Measurements from ENCODE around the gene MYLK4.
A peak's percentile ranks its signal among the peaks of the same experiment; 100 is the strongest.

MYLK4 gene

GRCh38 chr6:2750832-2751231, at the start of gene MYLK4:
Gene MYLK4, minus strand, starts transcription at chr6:2750922. Its CDS starts 1,628 bp downstream, at chr6:2749294.
- no peak for DNase-seq

DNA sequence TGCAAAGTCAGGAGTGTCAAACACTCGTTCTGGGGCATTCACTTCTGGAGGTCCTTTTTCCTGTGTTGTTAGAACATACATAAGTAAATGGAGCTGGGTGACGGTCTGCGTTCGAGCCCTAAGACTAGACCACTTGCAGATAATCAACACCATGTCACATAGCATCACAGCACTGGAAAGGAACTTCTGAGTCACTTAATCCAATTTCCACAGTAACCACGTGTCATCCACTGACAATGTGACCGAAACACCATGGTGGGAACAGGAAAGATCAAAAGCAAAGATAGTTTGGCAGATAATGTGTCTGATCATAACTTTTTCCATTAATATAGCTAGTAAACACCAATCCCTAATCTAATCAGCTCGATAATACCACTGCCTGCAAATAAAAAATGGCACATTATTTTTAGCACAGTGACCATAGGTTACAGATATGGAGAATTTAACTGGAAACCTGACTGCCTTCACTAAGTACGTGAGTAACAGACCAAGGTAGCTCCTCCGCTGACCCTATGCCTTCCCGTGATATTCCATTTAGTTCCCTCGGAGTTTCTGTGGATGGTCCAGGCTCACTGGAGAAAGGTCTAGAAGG, 49.3 kb upstream of the MYLK4 start:
- peak in 1 of 2 experiments; percentile 16 for DNase-seq

DNA sequence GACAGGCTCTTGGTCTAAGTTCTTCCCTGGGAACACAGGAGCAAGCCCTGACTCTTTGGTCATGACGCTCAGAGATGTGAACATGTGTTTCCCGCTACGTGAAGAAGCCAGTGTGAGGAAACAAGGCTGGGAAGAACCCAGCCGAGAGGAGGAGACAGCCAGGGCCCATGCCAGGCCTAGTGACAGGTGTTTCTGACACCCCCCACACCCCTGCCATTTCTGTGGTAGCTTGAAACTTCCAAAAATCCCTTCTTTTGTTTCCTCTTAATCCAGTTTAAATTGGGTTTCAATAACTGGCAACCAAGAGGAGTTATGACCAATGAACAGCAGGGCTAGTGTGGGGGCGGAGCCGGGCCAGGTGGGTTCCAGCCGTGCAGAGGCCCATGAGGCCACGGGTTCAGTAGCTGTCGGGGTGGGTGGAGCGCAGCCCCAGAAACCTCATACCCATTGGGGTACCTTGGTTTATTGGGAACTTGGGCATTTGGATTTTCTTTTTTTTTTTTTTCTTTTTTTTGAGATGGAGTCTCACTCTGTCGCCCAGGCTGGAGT, 47.9 kb upstream of the MYLK4 start:
- DNase-seq = no peak

DNA sequence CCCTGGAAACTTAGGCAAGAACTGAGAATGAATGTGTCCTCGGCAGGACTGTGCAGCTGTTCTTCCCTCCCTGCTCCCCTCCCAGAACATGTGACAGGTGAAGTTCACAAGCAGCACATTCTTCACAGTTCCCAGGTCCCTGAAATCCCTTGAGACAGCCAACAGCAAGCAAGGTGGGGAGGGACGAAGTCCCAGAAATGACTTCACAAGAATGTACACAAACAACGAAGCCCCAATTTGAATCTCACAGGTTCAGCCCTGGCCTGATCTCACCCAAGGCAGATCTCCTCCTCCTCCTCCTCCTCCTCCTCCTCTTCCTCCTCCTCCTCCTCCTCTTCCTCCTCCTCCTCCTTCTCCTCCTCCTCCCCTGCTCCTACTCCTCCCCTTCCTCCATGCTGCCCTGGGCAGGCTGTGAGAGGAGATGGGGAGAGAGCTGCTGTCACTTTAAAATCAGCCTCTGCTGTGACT, 46.9 kb upstream of the MYLK4 start:
- DNase-seq = no peak

DNA sequence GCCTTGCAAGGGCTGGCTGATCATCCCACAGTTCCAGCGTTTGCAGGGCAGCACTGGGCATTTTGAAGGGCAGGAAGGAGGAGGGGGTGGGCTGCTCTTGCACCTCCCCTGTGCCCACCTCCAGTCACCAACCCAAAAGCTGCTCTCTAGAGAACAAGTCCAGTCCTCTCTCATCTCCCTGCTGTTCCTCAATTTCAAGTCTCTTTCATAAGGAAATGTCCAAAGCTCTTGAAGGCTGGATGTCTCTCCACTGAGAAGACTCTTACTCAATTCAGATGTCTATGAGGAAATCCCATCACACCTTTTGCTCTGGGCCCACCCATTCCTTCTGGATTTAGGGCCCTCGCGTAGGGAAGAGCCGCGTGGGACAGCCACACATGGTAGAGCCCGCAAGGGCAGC, 46.1 kb upstream of the MYLK4 start:
- DNase-seq = no peak

DNA sequence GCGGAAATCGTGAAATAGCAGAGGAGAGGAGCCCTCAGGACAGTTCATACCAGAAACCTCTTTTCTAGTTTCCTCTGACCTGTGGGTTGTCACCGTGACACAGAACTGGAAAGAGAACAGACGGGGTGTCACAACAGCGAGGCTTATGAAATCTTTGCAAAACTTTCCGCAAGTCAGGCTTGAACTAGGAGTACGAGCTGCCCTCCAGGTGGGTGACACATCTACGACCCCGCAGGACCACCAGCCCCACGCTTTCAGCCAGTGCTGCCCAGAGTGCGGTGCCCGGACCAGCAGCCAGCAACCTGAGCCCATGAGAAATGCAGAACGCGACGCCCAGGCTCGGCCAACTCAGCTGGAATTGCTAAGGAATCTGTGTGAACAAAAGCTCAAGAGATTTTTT, 45.2 kb upstream of the MYLK4 start:
- no peak for DNase-seq

GRCh38 chr6:2795162-2795561, 44.4 kb upstream of the MYLK4 start:
- DNase-seq = no peak

- DNase-seq = no peak
Measured at GRCh38 chr6:2794171-2794730, 43.5 kb upstream of the MYLK4 start.

- DNase-seq = peak; percentile 38 to 49
Measured at GRCh38 chr6:2793534-2794151, 42.9 kb upstream of the MYLK4 start.

- no peak for DNase-seq
Measured at GRCh38 chr6:2792330-2793110, 41.8 kb upstream of the MYLK4 start.

- no peak for DNase-seq
Measured at GRCh38 chr6:2791450-2791974, 40.8 kb upstream of the MYLK4 start.

DNA sequence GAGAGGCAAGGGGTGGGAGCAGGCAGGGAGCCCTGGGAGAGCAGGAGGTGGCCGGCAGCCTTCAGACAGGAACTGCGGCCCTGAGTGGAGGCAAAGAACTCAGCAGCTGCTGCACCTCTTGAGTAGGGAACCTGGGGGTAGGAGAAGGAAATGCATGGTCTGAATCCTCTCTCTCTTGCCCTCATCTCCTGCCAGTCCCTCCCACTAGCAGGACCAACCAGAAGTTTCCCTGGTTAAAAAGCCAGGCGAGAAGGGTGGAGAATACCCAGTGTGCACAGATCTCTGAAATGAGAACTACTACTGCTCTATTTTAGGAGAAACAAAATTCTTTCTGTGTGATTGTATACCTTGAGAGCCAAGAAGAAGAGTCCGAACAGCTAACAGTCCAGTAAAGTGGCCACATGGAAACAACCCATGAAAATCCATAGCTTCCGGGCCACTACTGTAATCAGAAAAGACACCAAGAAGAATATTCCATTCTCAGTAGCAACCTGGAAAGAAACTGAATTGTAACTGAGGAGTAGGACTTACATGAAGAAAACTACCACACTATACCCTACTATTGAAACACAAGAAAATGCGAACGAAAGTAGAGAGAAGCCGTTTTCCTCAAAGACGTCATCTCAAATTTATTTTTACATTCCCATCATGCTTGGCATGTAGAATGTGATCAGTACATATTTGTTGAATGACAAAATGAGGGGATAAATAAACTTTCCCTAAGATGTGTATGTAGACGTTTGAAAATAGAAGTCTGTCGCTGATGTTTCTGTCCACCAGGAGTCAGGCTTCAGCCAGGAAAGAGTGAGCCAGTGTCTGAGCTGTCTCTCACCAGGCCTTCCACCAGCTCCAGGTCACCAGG, 40.1 kb upstream of the MYLK4 start:
- DNase-seq = peak; percentile 63 to 73

- no peak for DNase-seq
Measured at GRCh38 chr6:2786269-2786668, 35.5 kb upstream of the MYLK4 start.

- DNase-seq = no peak
Measured at GRCh38 chr6:2784930-2785329, 34.2 kb upstream of the MYLK4 start.

GRCh38 chr6:2784061-2784460, 33.3 kb upstream of the MYLK4 start:
- no peak for DNase-seq

DNA sequence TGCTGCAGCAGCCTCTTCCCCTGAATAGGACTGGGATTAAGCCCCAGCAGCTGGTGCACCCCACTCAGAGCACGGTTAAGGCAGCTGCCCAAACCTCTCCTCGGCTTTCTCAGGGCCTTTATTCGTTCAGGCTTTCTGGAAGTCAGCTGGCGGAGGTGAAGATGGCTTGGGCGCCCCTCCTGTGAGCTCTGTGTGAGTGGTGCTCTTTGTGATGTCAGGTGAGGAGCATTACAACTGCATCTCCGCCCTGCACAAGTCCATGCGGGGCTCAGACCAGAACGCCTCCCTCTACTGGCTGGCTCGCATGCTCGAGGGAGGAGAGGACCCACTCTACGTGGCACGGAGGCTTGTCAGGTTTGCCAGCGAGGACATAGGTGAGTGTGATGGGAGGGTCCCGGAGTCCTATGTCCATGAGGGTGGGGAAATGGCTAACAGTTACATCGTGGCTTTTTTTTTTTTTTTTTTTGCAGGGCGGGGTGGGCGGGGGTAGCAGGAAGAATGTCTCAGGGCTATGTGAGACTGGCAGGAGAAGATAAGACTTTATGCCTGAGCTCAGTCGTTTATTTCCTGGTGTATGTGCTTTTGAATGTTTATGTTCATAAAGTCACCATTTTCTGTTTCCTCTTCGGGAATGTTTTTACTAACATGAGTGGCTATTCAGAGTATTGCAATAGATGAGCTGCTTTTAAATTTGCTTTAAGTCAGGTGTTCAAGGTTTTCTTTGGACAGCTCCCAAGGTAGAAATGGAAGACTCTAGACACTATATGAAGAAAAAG, 32.7 kb upstream of the MYLK4 start:
- DNase-seq = no peak

- no peak for DNase-seq
Measured at GRCh38 chr6:2782825-2783187, 32.1 kb upstream of the MYLK4 start.

- DNase-seq = no peak
Measured at GRCh38 chr6:2782356-2782708, 31.6 kb upstream of the MYLK4 start.

DNA sequence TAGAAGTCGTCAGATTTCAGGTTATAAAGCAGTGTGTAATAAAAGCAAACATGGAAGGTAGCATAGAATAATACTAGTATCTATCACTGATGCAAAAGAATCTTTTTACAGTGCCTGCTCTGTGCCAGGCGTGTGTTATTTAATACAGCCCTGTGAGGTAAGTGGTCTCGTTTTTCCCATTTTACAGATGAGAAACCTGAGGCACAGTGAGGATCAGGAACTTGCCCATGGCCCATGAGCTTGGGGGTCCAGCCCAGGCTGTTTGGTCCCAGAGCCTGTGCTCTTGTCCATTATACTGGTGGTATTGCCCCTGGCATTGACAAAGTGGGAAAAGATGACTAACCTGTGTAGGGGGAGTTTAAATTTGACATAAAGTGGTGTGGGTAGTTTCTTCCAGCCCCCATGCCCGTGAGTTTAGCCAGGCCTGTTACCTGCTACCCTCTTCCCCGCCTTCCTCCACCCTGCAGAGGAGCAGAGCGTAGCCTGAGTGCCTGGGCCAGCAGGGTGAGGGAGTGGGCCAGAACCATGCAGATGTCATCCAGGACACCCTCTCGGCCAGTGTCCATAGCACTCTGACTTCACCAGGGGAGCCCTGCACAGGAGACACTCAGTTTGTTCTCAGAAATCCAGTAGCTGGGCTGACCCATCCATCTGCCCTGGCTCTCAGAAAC, 31.1 kb upstream of the MYLK4 start:
- DNase-seq = no peak

DNA sequence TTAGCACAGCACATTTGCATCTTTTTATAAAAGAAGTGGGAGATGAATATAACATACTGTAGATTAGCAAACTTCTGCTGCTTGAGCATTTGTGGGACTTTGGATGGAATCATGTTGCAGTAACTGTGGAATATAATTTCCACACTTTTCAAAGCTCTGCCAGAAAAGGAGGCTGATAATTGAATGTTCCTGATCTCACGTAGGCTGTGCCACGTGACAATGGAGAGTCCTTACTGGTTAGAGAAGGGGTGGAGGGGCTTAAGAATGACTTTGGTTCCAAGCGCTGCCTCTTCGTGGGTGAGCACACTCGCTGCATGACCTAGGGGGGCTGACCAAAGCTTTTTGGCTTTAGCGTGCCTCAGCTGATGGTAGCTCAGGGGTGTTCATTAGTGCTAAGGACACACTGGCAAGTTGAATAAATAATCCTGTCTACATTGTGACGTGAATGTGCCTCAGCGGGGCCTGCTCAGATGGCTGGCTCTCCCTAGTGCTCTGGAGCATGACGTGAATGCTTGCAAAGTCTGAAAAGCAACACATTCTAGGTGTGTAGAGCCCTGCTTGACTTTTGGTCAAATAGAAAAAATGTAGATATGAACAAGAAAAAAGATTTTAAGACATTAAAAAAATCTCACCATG, 29.5 kb upstream of the MYLK4 start:
- DNase-seq = no peak
